Measurements from ENCODE around the gene EMD. TPM values are rescaled to one million over a fixed set of nuclear protein-coding genes. Genes with fewer than 3 reads are reported as not detected.

EMD gene
- total RNA-seq, result 10 to 100 TPM in 8 of 9 donors, 1 to 10 TPM in 1; 7.7 to 82.7 (median 46.5) TPM
- polyA plus RNA-seq, result 10 to 100 TPM; 75.9 to 95.2 (median 79.1) TPM
- long read RNA-seq, donor 1, transcript EMD-202 (6 exons, 1,379 nt), result major isoform, 14 of 14 reads
- long read RNA-seq, donor 1, partial matches to known transcripts, result 0 of 14 reads
- long read RNA-seq, donor 1, other reads (novel, unspliced or antisense), result 0 of 14 reads
- long read RNA-seq, donor 2, transcript EMD-202 (6 exons, 1,379 nt), result major isoform, 14 of 18 reads
- long read RNA-seq, donor 2, partial matches to known transcripts, result 0 of 18 reads
- long read RNA-seq, donor 2, other reads (novel, unspliced or antisense), result 0 of 18 reads
- long read RNA-seq, donor 3, transcript EMD-202 (6 exons, 1,379 nt), result major isoform, 34 of 45 reads
- long read RNA-seq, donor 3, partial matches to known transcripts, result 10 of 45 reads
- long read RNA-seq, donor 3, other reads (novel, unspliced or antisense), result 0 of 45 reads
- long read RNA-seq, donor 4, partial matches to known transcripts, result 0 of 4 reads
- long read RNA-seq, donor 4, other reads (novel, unspliced or antisense), result 0 of 4 reads
- long read RNA-seq, donor 5, transcript EMD-202 (6 exons, 1,379 nt), result major isoform, 10 of 19 reads
- long read RNA-seq, donor 5, partial matches to known transcripts, result 1 of 19 reads
- long read RNA-seq, donor 5, other reads (novel, unspliced or antisense), result 5 of 19 reads
- long read RNA-seq, donor 6, transcript EMD-202 (6 exons, 1,379 nt), result major isoform, 6 of 7 reads
- long read RNA-seq, donor 6, partial matches to known transcripts, result 0 of 7 reads
- long read RNA-seq, donor 6, other reads (novel, unspliced or antisense), result 1 of 7 reads
- long read RNA-seq, donor 7, transcript EMD-202 (6 exons, 1,379 nt), result major isoform, 12 of 13 reads
- long read RNA-seq, donor 7, partial matches to known transcripts, result 0 of 13 reads
- long read RNA-seq, donor 7, other reads (novel, unspliced or antisense), result 0 of 13 reads
- long read RNA-seq, donor 8, transcript EMD-202 (6 exons, 1,379 nt), result major isoform, 30 of 33 reads
- long read RNA-seq, donor 8, partial matches to known transcripts, result 0 of 33 reads
- long read RNA-seq, donor 8, other reads (novel, unspliced or antisense), result 0 of 33 reads
- long read RNA-seq, donor 9, transcript EMD-202 (6 exons, 1,379 nt), result major isoform, 10 of 21 reads
- long read RNA-seq, donor 9, partial matches to known transcripts, result 10 of 21 reads
- long read RNA-seq, donor 9, other reads (novel, unspliced or antisense), result 0 of 21 reads
- long read RNA-seq, donor 10, transcript EMD-202 (6 exons, 1,379 nt), result major isoform, 17 of 20 reads
- long read RNA-seq, donor 10, partial matches to known transcripts, result 0 of 20 reads
- long read RNA-seq, donor 10, other reads (novel, unspliced or antisense), result 0 of 20 reads

DNA sequence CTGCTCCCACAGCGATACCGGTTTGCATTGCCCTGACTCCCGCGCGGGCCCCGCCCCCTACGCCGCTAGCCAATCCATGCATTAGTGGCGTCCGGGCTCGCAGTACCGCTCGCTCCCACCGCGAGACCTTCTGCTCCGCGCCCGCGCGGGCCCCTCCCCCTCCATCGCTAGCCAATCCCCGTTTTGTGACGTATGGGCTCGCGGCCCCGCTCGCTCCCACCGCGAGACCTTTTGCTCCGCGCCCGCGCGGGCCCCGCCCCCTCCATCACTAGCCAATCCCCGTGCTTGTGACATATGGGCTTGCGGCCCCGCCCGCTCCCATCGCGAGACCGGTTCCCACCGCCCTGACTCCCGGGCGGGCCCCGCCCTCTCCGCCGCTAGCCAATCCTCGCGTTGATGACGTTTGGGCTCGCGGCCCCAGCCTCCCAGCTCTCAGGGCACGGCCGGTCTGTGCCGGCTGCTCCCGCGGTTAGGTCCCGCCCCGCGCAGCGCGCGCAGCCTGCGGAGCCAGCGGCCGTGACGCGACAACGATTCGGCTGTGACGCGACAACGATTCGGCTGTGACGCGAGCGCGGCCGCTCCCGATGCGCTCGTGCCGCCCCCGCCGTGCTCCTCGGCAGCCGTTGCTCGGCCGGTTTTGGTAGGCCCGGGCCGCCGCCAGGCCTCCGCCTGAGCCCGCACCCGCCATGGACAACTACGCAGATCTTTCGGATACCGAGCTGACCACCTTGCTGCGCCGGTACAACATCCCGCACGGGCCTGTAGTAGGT is at the start of gene EMD:
EMD (plus strand) TSS at position 497 of the 770 bp plus-strand sequence; CDS start at position 687, 190 bp downstream.
- no peaks in the 10 kb centered on the region for H3K27me3 ChIP-seq
- DNase-seq, result peak; percentile 95 to 99 (median 98)
- peak within 1 kb of the TSS; percentile 44 to 73 (median 64) for H3K4me3 ChIP-seq
- H3K9me3 ChIP-seq (replicated peaks in 1 of 3), result no peaks in the 10 kb centered on the region
- H3K36me3 ChIP-seq (replicated peaks in 1 of 2), result no peaks in the 10 kb centered on the region
- peak within 1 kb of the TSS; percentile 81 to 98 (median 98) for H3K27ac ChIP-seq
- 0 to 53% (median 18%) methylated on average over 9 to 103 of the region's 103 CpGs for WGBS, 4 donors
- intact Hi-C loops (cut with DNase I), result no loop called here
- H3K4me1 ChIP-seq (replicated peaks in 1 of 2), result peaks cover 4 to 8% of the 10 kb centered on the region in 2 donors
- TF ChIP-seq, protein P1, sequence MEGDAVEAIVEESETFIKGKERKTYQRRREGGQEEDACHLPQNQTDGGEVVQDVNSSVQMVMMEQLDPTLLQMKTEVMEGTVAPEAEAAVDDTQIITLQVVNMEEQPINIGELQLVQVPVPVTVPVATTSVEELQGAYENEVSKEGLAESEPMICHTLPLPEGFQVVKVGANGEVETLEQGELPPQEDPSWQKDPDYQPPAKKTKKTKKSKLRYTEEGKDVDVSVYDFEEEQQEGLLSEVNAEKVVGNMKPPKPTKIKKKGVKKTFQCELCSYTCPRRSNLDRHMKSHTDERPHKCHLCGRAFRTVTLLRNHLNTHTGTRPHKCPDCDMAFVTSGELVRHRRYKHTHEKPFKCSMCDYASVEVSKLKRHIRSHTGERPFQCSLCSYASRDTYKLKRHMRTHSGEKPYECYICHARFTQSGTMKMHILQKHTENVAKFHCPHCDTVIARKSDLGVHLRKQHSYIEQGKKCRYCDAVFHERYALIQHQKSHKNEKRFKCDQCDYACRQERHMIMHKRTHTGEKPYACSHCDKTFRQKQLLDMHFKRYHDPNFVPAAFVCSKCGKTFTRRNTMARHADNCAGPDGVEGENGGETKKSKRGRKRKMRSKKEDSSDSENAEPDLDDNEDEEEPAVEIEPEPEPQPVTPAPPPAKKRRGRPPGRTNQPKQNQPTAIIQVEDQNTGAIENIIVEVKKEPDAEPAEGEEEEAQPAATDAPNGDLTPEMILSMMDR (IDR thresholded peaks at IDR 0.05), result no peak
- peak; percentile 78 to 86 for TF ChIP-seq POLR2A (IDR thresholded peaks at IDR 0.05)

DNA sequence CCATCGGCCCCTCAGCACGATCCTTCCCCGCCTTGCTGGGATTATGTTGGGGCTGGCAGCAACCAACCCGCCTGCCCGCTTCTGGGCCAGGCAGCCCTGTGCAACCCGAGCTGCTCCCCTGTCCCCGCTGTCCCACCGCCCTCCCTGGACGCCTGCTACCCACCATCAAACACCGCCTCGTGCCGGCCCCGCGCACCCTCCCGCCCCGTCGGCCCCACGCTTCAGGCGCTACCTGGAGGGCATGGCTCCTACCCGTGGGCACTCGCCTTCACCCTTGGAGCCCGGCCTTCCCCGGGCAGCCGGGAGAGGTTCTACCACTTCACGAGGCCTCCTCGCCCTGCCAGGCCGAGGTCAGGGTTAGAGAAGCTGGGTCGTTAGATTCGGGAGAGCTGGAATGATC is 46.5 kb upstream of the EMD start:
- peaks cover 2 to 4% of the 10 kb centered on the region in 2 donors for H3K4me1 ChIP-seq (replicated peaks in 1 of 2)
- peaks cover 16% of the 10 kb centered on the region for H3K27me3 ChIP-seq
- H3K36me3 ChIP-seq (replicated peaks in 1 of 2), result no peaks in the 10 kb centered on the region
- no peak overlapping the region for H3K27ac ChIP-seq
- WGBS, 4 donors, result 87 to 93% (median 91%) methylated on average over 13 to 29 of the region's 29 CpGs
- H3K4me3 ChIP-seq, result no peak overlapping the region
- intact Hi-C loops (cut with DNase I), result no loop called here
- no peaks in the 10 kb centered on the region for H3K9me3 ChIP-seq (replicated peaks in 1 of 3)
- no peak for DNase-seq
- TF ChIP-seq POLR2A (IDR thresholded peaks at IDR 0.05), result no peak
- TF ChIP-seq, protein P1 (IDR thresholded peaks at IDR 0.05), result no peak

DNA sequence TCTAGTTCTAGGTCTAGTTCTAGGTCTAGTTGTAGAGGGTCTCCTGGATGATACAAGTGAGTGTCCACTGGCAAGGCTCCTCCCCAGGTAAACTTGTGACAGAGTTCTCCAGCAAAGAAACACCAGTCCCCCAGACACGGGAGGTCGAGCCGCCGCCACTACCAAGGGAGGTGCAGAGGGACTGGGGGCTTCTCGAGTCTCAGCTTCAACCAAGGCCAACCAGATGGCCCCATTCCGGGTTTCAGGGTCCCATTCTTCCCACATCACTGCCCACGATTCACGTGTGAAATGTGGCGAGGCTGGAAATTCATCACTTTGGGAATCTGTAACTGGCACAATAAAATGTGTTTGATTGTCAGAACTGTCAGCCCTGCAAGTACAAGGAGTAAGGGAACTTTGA is 46.0 kb upstream of the EMD start:
- Histone ChIP-seq H3K27ac (no peak overlapping the region), H3K4me3 (no peak overlapping the region), H3K27me3 (peaks cover 16% of the 10 kb centered on the region), H3K4me1 (replicated peaks in 1 of 2) (no peaks in the 10 kb centered on the region), H3K36me3 (replicated peaks in 1 of 2) (no peaks in the 10 kb centered on the region), H3K9me3 (replicated peaks in 1 of 3) (no peaks in the 10 kb centered on the region)
- TF ChIP-seq, protein P1 (IDR thresholded peaks at IDR 0.05), result no peak
- no peak for TF ChIP-seq POLR2A (IDR thresholded peaks at IDR 0.05)
- WGBS, 4 donors, result 84 to 90% (median 87%) methylated on average over 2 to 9 of the region's 9 CpGs
- intact Hi-C loops (cut with DNase I), result no loop called here
- DNase-seq, result no peak
